HUES6 (cell line): ENCODE data around the gene LSM14A.
"Not testable (repeated sequence)": the region's sequence is repeated elsewhere in the genome, so short reads cannot be mapped to it uniquely, and the experiment has no call there.

ENCODE experiments used
- H3K27ac ChIP-seq: 2 replicates; pipeline ENCODE4 v1.7.0; 2013; ENCODE audit warnings: low read depth, mild to moderate bottlenecking, low read length, inconsistent platforms
- H3K27me3 ChIP-seq: 2 replicates; pipeline ENCODE4 v1.6.1; 2013; ENCODE audit warnings: low read length; ENCODE audit not compliant: control insufficient read depth, insufficient read depth
- H3K36me3 ChIP-seq: 2 replicates; pipeline ENCODE4 v1.6.1; 2013; ENCODE audit warnings: low read length; ENCODE audit not compliant: control insufficient read depth, insufficient read depth
- H3K4me1 ChIP-seq: 2 replicates; pipeline ENCODE4 v1.6.1; 2013; ENCODE audit warnings: low read length; ENCODE audit not compliant: control insufficient read depth, insufficient read depth
- H3K4me3 ChIP-seq: 2 replicates; pipeline ENCODE4 v1.5.1; 2013; ENCODE audit warnings: low read depth, low read length
- H3K9ac ChIP-seq: one replicate; pipeline ENCODE4 v1.6.1; 2013; ENCODE audit warnings: mild to moderate bottlenecking, low read length
- H3K9me3 ChIP-seq: 2 replicates; pipeline ENCODE4 v1.6.1; 2013; ENCODE audit warnings: low read depth, low read length; ENCODE audit not compliant: control insufficient read depth, insufficient read depth

LSM14A gene

DNA sequence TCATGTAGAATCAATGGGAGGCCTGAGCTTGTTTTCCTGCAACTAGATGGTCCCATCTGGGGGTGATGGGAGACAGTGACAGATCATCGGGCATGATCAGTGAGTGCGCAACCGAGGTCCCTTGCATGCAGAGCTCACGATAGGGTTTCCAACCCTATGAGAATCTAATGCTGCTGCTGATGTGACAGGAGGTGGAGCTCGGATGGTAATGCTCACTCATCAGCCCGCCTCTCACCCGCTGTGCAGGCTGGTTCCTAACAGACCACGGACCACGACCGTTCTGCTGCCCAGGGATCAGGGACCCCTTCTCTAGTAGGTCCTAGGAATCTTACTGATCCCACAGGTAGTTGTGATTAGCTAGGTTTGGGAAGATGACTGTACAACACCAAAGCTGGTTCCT is 58.5 kb downstream of the LSM14A start:
- H3K27me3 ChIP-seq, result no peaks in the 10 kb centered on the region
- no peaks in the 10 kb centered on the region for H3K9me3 ChIP-seq
- peaks cover 27% of the 10 kb centered on the region for H3K4me1 ChIP-seq
- no peak overlapping the region for H3K9ac ChIP-seq
- no peak overlapping the region for H3K4me3 ChIP-seq
- no peak overlapping the region for H3K27ac ChIP-seq
- peaks cover 47% of the 10 kb centered on the region for H3K36me3 ChIP-seq

DNA sequence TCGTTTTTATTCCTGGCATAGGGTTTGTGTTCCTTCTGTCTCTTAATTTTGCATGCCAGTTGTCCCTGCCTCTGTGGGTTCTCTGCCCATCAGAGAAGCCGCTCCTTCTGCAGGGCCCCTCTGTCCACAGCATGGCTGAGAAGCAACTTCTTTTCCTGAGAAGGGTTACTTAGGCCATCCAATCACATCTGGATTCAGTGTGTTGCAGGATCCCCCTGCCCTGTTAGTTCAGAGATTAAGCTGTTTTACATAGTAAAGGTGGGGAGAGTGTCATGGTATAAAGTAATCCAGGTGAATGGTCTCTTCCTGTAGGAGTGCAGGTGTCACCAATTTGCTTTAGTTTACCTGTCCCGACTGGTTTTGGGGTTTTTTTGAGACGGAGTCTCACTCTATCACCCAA is 59.1 kb downstream of the LSM14A start:
- H3K36me3 ChIP-seq, result peaks cover 41% of the 10 kb centered on the region
- H3K27ac ChIP-seq, result no peak overlapping the region
- no peaks in the 10 kb centered on the region for H3K27me3 ChIP-seq
- peaks cover 29% of the 10 kb centered on the region for H3K4me1 ChIP-seq
- no peaks in the 10 kb centered on the region for H3K9me3 ChIP-seq
- no peak overlapping the region for H3K4me3 ChIP-seq
- H3K9ac ChIP-seq, result no peak overlapping the region

DNA sequence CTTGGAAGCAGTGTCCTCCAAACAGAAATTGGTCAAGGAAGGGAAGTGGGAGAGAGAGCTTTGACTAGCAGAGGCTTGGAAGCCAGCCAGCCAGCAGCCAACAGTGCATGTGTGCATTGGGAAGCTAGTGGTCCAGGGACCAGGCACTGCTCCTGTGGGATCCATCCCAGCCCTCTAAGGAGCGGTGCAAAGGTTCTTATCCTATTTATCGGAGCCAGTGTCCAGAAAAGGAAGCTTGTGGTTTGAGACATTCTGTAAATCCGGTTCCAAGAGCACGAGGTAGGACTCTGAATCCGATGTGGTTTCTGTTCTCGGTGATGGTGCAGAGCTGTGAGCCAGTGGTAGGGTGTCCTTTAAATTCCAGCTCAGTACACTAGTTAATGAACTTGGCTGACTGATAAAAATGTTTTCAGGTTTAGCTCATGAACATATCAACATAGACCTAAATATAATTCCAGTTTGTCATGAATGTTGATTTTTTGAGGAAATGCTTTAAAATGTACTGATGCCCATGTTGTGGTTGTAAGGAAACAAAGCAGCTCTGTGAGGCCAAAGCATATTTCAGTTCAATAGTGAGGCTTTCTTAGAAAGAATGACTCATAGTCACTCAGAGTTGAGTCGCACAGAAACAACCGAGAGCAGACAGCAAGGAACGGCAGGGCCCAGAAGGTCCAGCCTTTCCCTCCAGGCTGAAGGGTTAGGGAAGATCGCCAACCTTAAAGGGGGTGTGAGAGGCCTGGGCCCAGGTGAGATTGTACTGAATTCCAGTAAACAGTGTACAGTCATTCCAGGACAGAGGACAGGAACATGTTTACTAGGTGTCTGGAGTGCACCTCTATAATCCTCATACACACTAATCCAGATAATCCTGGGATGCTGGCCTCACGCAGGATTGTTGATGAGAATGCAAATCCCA is 60.5 kb downstream of the LSM14A start:
- H3K27me3 ChIP-seq, result no peaks in the 10 kb centered on the region
- peaks cover 39% of the 10 kb centered on the region for H3K4me1 ChIP-seq
- H3K9me3 ChIP-seq, result no peaks in the 10 kb centered on the region
- no peak overlapping the region for H3K27ac ChIP-seq
- no peak overlapping the region for H3K4me3 ChIP-seq
- H3K9ac ChIP-seq, result peak overlapping the region; percentile 12
- H3K36me3 ChIP-seq, result peaks cover 27% of the 10 kb centered on the region

DNA sequence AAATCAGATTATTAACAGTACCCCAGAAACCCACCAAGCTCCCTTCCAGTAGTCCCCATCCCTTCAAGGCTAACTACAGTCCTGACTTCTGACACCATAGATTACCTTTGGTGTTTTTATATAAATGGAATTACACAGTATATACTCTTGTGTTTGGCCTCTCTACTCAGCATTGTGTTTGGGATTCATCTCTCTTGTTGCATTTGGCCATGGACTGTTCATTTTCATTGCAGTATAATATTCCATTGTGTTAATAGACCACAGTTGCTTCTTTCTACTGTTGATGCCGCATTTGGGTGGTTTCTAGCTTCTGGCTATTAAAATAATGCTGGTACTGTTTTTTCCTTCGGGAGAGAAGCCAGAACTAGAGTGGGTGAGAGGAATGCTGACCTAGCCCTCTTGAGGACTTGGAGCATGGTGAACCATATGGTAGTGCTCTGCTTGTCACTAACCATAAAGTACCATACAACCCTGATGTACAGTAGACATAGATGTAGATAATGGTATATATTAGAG is 63.2 kb downstream of the LSM14A start:
- Histone ChIP-seq H3K4me1 (peaks cover 38% of the 10 kb centered on the region), H3K27me3 (no peaks in the 10 kb centered on the region), H3K9me3 (no peaks in the 10 kb centered on the region), H3K4me3 (no peak overlapping the region), H3K9ac (no peak overlapping the region), H3K27ac (no peak overlapping the region), H3K36me3 (peaks cover under 1% of the 10 kb centered on the region; the same call in 1 of the 2 replicates)

DNA sequence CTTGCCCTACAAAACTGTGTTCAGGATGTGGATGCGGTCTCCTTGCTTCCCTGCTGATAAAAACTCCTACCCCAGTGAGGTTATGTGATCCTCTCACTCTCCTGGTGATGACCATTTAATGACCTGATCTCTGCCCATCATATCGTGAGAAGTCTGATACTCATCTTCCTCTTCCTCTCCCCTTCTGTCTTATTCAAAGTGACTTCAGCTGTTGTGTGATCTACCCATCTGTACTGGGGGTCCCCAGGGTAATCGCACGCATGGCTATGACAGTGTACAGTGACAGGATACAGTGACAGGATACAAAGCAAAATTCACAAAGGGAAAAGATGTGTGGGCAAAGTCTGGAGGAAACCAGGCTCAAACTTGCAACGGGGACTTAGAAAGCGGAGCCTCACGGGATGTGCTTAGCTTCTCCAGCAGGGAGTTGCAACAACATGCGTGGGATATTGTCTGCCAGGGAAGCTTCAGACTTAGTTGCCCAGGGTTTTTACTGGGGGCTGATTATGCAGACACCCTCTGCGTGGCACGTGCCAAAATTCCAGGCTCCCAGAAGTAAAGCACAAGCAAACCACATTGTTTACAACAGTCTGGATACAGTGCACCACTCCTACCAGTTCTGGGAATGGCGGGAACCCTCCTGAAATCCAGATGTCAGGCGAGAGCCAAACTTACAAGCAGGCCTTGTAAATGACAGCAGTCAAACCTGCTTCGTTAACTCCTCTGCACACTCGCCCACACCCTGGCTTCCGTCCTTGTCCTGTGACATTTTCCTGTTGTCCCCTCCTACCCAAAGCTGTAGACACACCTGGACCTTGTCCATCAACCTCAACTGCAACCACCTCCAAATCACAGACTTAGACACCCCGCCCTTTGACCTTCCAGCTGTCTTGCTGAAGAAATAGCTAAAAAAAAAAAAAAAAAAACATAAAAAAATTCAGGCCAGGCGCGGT is 64.0 kb downstream of the LSM14A start:
- no peak overlapping the region for H3K9ac ChIP-seq
- peaks cover 30% of the 10 kb centered on the region for H3K4me1 ChIP-seq
- no peaks in the 10 kb centered on the region for H3K27me3 ChIP-seq
- H3K27ac ChIP-seq, result no peak overlapping the region
- no peaks in the 10 kb centered on the region for H3K9me3 ChIP-seq
- no peaks in the 10 kb centered on the region for H3K36me3 ChIP-seq
- no peak overlapping the region for H3K4me3 ChIP-seq

DNA sequence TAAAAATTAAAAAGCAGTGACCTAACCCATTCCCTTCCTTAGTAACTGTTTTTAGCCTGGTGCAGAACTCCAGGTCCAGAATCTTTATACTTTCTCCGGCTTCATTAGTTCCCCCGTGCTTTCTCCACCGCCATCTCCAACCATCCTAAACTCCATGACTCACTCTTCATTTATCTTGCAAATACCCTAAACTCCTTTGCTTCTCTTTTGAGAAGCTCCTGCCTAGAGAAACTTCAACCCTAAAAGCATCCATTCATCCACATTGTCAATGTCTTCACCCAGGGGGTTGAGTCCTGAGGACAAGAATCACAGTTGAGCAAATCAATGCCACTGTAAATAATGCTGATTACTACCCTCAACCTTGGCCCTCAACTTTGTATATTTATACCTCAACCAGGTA is 65.0 kb downstream of the LSM14A start:
- H3K4me1 ChIP-seq, result peaks cover 26% of the 10 kb centered on the region
- H3K4me3 ChIP-seq, result no peak overlapping the region
- 0 out of 2 replicates have a peak overlapping the region, but pooled peaks have one; percentile 14 for H3K27ac ChIP-seq
- no peaks in the 10 kb centered on the region for H3K27me3 ChIP-seq
- no peaks in the 10 kb centered on the region for H3K36me3 ChIP-seq
- H3K9me3 ChIP-seq, result no peaks in the 10 kb centered on the region
- H3K9ac ChIP-seq, result no peak overlapping the region

DNA sequence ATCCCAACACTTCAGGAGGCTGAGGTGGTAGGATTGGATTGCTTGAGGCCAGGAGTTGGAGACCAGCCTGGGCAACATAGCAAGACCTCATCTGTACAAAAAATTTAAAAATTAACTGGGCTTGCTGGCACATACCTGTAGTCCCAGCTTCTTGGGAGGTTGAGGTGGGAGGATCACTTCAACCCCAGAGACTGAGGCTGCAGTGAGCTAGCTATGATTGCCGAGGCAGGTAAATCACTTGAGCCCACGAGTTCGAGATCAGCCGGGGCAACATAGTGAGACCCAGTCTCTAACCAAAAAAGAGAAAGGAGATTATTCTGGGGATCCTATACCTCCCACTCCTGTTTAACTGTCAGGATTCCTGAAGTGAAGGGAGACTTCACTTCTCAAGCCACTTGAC is 65.6 kb downstream of the LSM14A start:
- H3K9ac ChIP-seq, result no peak overlapping the region
- H3K36me3 ChIP-seq, result no peaks in the 10 kb centered on the region
- H3K4me1 ChIP-seq, result peaks cover 21% of the 10 kb centered on the region
- H3K4me3 ChIP-seq, result no peak overlapping the region
- H3K9me3 ChIP-seq, result no peaks in the 10 kb centered on the region
- no peaks in the 10 kb centered on the region for H3K27me3 ChIP-seq
- H3K27ac ChIP-seq, result no peak overlapping the region

DNA sequence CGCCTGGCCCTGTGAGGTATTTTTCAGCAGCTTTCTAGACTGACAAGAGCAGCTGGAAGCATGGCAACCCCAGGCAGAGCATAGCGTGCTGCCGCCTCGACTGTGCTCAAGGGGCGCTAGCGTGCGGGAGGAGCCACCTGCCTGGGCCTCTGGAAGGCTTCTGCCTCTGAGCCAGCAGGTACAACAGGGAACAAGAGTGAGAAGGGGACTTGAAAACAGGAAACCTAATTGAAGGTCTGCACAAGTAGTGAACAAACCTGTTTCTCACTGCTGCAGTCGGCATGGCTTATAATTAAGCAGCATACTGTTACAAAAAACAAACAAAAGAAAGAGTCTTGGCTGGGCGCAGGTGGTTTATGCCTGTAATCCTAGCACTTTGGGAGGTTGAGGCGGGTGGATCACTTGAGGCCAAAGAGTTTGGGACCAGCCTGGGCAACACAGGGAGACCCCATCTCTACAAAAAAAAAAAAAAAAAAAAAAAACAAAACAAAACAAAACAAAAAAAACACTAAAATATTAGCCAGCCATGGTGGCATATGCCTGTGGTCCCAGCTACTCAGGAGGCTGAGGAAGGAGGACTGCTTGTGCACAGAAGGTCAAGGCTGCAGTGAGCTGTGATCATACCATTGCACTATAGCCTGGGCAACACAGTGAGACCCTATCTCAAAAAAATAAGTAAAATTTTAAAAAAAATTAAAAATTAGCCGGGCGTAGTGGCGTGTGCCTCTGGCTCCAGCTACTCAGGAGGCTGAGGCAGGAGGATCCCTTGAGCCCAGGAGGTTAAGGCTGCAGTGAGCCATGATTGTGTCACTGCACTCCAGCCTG is 69.4 kb downstream of the LSM14A start:
- Histone ChIP-seq H3K4me3 (no peak overlapping the region), H3K36me3 (no peaks in the 10 kb centered on the region), H3K27ac (no peak overlapping the region), H3K27me3 (no peaks in the 10 kb centered on the region), H3K9ac (no peak overlapping the region), H3K9me3 (no peaks in the 10 kb centered on the region), H3K4me1 (peaks cover 9% of the 10 kb centered on the region)

DNA sequence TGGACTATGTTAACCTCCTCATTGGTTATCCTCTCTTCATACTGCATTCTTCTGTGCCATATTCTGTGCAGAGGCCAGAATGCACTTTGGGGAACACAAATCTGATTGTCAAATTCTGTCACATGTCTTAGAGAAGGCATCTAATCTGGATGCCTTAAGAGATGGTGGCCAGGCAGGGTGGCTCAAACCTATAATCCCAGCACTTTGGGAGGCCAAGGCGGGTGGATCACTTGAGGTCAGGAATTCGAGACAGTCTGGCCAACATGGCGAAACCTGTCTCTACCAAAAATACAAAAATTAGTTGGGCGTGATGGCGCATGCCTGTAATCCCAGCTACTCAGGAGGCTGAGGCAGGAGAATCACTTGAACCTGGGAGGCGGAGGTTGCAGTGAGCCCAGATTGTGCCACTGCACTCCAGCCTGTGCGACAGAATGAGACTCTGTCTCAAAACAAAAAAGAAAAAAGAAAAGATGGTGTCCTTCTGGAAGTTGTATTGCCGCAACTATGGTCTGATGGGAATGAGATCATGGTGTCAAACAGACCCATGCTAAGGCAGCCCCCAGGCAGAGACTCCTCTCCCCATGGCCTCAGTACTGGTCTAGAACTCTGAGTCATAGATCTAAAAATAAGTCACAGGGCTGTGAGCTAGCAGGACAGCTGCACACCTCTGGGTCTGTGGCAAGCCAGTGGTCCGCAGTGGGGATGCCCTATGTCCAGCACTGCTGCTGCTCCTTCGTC is 71.0 kb downstream of the LSM14A start:
- not testable (repeated sequence) for H3K27ac ChIP-seq, H3K4me3 ChIP-seq, H3K4me1 ChIP-seq, H3K27me3 ChIP-seq, H3K9me3 ChIP-seq, H3K9ac ChIP-seq, H3K36me3 ChIP-seq
